ENCODE measurements around the gene ARMH3. TPM values are rescaled to one million over a fixed set of nuclear protein-coding genes. Genes with fewer than 3 reads are reported as not detected.

The ARMH3 gene
- total RNA-seq, 1 experiment from 2014 or later = 9.7 TPM

- Histone ChIP-seq H3K36me3 (ENCODE audit: low read depth, low read length) (no peaks in the 10 kb centered on the region), H4K20me1 (ENCODE audit: low read length) (no peaks in the 10 kb centered on the region), H3K27me3 (ENCODE audit: low read length) (no peaks in the 10 kb centered on the region), H3K9ac (ENCODE audit: low read length) (no peak overlapping the region), H3K4me1 (ENCODE audit: insufficient read depth, low read length) (no peaks in the 10 kb centered on the region), H3F3A (ENCODE audit: low read length, unreplicated experiment) (no peaks in the 10 kb centered on the region), H3K9me2 (replicated peaks; ENCODE audit: low read length) (no peaks in the 10 kb centered on the region), H3K79me2 (ENCODE audit: low read length) (no peaks in the 10 kb centered on the region), H3K9me3 (ENCODE audit: low read length) (no peaks in the 10 kb centered on the region), H3K27ac (ENCODE audit: low read length) (no peak overlapping the region), H2AFZ (ENCODE audit: low read length) (no peak overlapping the region), H3K4me3 (ENCODE audit: low read length) (no peak overlapping the region), H3K4me2 (ENCODE audit: low read length) (no peak overlapping the region)
- DNase-seq (no peak), ATAC-seq (no peak)
- no peak for TF ChIP-seq EZH2phosphoT487 (IDR thresholded peaks at IDR 0.05; ENCODE audit: borderline replicate concordance, low read length)
- no peak for TF ChIP-seq CTCF (conservative IDR thresholded peaks at IDR 0.05; ENCODE audit: low read depth, low read length)
- TF ChIP-seq EZH2 (IDR thresholded peaks at IDR 0.05; ENCODE audit: low read length, unreplicated experiment) = no peak
- BruUV-seq (replicated peaks) = no TSS peak
- intact Hi-C loops (cut with micrococcal nuclease) = no loop called here
- CTCF ChIA-PET = no interaction called here
- POLR2A ChIA-PET (ENCODE audit: unreplicated experiment) = no interaction called here
Measured at GRCh38 chr10:101932183-101932582, 123.8 kb downstream of the ARMH3 start.

GRCh38 chr10:101925027-101925426 is 130.9 kb downstream of the ARMH3 start:
- H3K27ac ChIP-seq (ENCODE audit: low read length) = no peak overlapping the region
- POLR2A ChIA-PET (ENCODE audit: unreplicated experiment) = no interaction called here
- DNase-seq (no peak), ATAC-seq (no peak)
- no peaks in the 10 kb centered on the region for H4K20me1 ChIP-seq (ENCODE audit: low read length)
- no peak for TF ChIP-seq EZH2phosphoT487 (IDR thresholded peaks at IDR 0.05; ENCODE audit: borderline replicate concordance, low read length)
- no peak overlapping the region for H3K4me3 ChIP-seq (ENCODE audit: low read length)
- CTCF ChIA-PET = no interaction called here
- H3F3A ChIP-seq (ENCODE audit: low read length, unreplicated experiment) = no peaks in the 10 kb centered on the region
- no peaks in the 10 kb centered on the region for H3K9me2 ChIP-seq (replicated peaks; ENCODE audit: low read length)
- no peaks in the 10 kb centered on the region for H3K27me3 ChIP-seq (ENCODE audit: low read length)
- no peak overlapping the region for H3K4me2 ChIP-seq (ENCODE audit: low read length)
- H3K9ac ChIP-seq (ENCODE audit: low read length) = no peak overlapping the region
- H3K36me3 ChIP-seq (ENCODE audit: low read depth, low read length) = no peaks in the 10 kb centered on the region
- intact Hi-C loops (cut with micrococcal nuclease) = no loop called here
- no peaks in the 10 kb centered on the region for H3K9me3 ChIP-seq (ENCODE audit: low read length)
- H3K4me1 ChIP-seq (ENCODE audit: insufficient read depth, low read length) = no peaks in the 10 kb centered on the region
- no peaks in the 10 kb centered on the region for H3K79me2 ChIP-seq (ENCODE audit: low read length)
- H2AFZ ChIP-seq (ENCODE audit: low read length) = no peak overlapping the region
- BruUV-seq (replicated peaks) = no TSS peak

- intact Hi-C loops (cut with micrococcal nuclease) = no loop called here
- CTCF ChIA-PET = no interaction called here
- Histone ChIP-seq H3K27me3 (ENCODE audit: low read length) (no peaks in the 10 kb centered on the region), H3K4me3 (ENCODE audit: low read length) (no peak overlapping the region), H3K36me3 (ENCODE audit: low read depth, low read length) (no peaks in the 10 kb centered on the region), H2AFZ (ENCODE audit: low read length) (no peak overlapping the region), H3K9ac (ENCODE audit: low read length) (no peak overlapping the region), H3K4me2 (ENCODE audit: low read length) (no peak overlapping the region), H3F3A (ENCODE audit: low read length, unreplicated experiment) (no peaks in the 10 kb centered on the region), H3K79me2 (ENCODE audit: low read length) (no peaks in the 10 kb centered on the region), H3K9me2 (replicated peaks; ENCODE audit: low read length) (no peaks in the 10 kb centered on the region), H3K4me1 (ENCODE audit: insufficient read depth, low read length) (no peaks in the 10 kb centered on the region), H3K27ac (ENCODE audit: low read length) (no peak overlapping the region), H3K9me3 (ENCODE audit: low read length) (no peaks in the 10 kb centered on the region), H4K20me1 (ENCODE audit: low read length) (no peaks in the 10 kb centered on the region)
- TF ChIP-seq CTCF (conservative IDR thresholded peaks at IDR 0.05; ENCODE audit: low read depth, low read length) = no peak
- no peak for TF ChIP-seq EZH2 (IDR thresholded peaks at IDR 0.05; ENCODE audit: low read length, unreplicated experiment)
- no peak for TF ChIP-seq EZH2phosphoT487 (IDR thresholded peaks at IDR 0.05; ENCODE audit: borderline replicate concordance, low read length)
- POLR2A ChIA-PET (ENCODE audit: unreplicated experiment) = no interaction called here
- DNase-seq (no peak), ATAC-seq (no peak)
- BruUV-seq (replicated peaks) = no TSS peak
Measured at GRCh38 chr10:101923256-101923655, 132.7 kb downstream of the ARMH3 start.

Data from PC-3 (cell line).